Measurements from ENCODE around the gene PPP2R1B. TPM values are rescaled to one million over a fixed set of nuclear protein-coding genes. Genes with fewer than 3 reads are reported as not detected.

Gene PPP2R1B
- total RNA-seq, 1 donor from 2014 or later: 35.6 TPM

DNA sequence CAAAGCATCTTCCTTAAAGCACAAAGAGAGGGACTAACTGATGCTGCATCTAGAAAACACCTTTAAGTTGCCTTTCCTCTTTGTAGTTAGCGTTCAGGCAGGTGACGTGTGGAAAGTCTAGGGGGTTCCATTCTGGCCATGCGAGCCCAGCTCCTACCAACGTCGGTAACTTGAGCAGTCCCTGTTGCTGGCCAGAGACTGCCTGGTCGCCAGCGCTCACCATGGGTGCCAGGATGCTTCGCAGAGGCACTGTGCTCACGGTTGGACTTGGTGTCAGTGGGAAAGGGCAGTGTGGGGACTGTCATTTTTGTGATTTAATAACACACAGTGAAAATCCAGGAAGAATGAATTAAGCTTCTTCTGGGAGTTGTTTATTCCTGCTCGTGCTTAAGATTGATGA is 40.6 kb downstream of the PPP2R1B start:
- Histone ChIP-seq H3K36me3 (peaks cover 2 to 57% of the 10 kb centered on the region in 2 donors), H3K27ac (no peak overlapping the region), H3K4me3 (no peak overlapping the region), H3K27me3 (no peaks in the 10 kb centered on the region), H3K9me3 (no peaks in the 10 kb centered on the region), H3K4me1 (peaks cover 11% of the 10 kb centered on the region)
- intact Hi-C loops (cut with DNase I): no loop called here
- TF ChIP-seq POLR2A (IDR thresholded peaks at IDR 0.05) (no peak), POLR2AphosphoS5 (IDR thresholded peaks at IDR 0.05; ENCODE audit: insufficient read depth in 1 of 2, low read depth in 1 of 2) (no peak)
- TF ChIP-seq, protein P1, sequence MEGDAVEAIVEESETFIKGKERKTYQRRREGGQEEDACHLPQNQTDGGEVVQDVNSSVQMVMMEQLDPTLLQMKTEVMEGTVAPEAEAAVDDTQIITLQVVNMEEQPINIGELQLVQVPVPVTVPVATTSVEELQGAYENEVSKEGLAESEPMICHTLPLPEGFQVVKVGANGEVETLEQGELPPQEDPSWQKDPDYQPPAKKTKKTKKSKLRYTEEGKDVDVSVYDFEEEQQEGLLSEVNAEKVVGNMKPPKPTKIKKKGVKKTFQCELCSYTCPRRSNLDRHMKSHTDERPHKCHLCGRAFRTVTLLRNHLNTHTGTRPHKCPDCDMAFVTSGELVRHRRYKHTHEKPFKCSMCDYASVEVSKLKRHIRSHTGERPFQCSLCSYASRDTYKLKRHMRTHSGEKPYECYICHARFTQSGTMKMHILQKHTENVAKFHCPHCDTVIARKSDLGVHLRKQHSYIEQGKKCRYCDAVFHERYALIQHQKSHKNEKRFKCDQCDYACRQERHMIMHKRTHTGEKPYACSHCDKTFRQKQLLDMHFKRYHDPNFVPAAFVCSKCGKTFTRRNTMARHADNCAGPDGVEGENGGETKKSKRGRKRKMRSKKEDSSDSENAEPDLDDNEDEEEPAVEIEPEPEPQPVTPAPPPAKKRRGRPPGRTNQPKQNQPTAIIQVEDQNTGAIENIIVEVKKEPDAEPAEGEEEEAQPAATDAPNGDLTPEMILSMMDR (IDR thresholded peaks at IDR 0.05): no peak
- no peak for DNase-seq (ENCODE audit: extremely low spot score in 2 of 2)

DNA sequence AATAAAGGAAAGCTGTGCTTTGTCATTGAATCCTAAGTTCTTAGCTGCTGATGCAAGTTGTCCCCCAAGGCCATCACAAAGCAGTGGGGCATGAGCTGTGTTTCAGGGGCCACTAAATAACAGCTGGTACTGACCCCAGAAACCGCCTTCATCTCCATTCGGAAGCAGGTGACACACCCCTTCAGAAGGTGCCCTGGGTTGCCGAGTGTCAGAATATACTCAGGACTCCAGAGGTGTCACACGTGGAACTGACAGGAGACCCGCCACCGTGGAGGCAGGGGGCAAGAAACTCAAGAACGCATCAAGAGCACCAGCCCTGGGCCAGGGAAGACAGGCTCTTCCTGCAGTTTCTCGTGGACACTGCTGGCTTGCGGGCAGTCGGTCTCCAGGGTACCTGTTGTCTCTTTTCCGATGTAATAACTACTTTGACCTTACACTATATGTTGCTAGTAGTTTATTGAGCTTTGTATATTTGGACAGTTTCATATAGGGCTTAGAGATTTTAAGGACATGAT is 41.5 kb downstream of the PPP2R1B start:
- DNase-seq (ENCODE audit: extremely low spot score in 2 of 2): no peak

GRCh38 chr11:111723595-111723994 is 42.6 kb downstream of the PPP2R1B start:
- no peak for DNase-seq (ENCODE audit: extremely low spot score in 2 of 2)
- Histone ChIP-seq H3K4me1 (peaks cover 4% of the 10 kb centered on the region), H3K4me3 (no peak overlapping the region), H3K9me3 (no peaks in the 10 kb centered on the region), H3K36me3 (peaks cover 2 to 69% of the 10 kb centered on the region in 2 donors), H3K27me3 (no peaks in the 10 kb centered on the region), H3K27ac (no peak overlapping the region)
- intact Hi-C loops (cut with DNase I): no loop called here
- TF ChIP-seq POLR2A (IDR thresholded peaks at IDR 0.05) (no peak), POLR2AphosphoS5 (IDR thresholded peaks at IDR 0.05; ENCODE audit: insufficient read depth in 1 of 2, low read depth in 1 of 2) (no peak)
- TF ChIP-seq, protein P1 (IDR thresholded peaks at IDR 0.05): no peak

More for the DNA sequence above, 41.5 kb downstream of the PPP2R1B start:
- Histone ChIP-seq H3K9me3 (no peaks in the 10 kb centered on the region), H3K4me1 (peaks cover 4% of the 10 kb centered on the region), H3K27me3 (no peaks in the 10 kb centered on the region), H3K4me3 (no peak overlapping the region), H3K36me3 (peaks cover 2 to 66% of the 10 kb centered on the region in 2 donors), H3K27ac (no peak overlapping the region)
- intact Hi-C loops (cut with DNase I): no loop called here
- TF ChIP-seq, protein P1 (IDR thresholded peaks at IDR 0.05): no peak
- TF ChIP-seq POLR2AphosphoS5 (IDR thresholded peaks at IDR 0.05; ENCODE audit: insufficient read depth in 1 of 2, low read depth in 1 of 2) (no peak), POLR2A (IDR thresholded peaks at IDR 0.05) (no peak)

DNA sequence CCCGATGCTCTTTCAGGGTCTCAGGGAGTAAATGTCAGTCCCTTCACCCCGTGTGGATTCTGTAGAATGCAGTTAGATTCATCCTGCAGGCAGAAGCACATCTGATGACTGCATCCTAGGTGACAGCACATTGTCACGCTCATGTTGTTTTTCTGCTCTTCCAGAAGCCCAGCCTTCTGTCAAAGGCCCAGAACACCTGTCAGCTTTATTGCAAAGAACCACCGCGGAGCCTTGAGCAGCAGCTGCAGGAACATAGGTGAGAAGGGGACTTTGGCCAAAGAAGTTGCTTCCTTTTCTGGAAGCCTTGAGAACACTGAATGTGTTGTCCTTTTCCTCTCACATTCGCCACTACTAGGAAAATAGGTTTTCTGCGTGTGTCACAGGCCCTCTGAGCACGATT is 43.7 kb downstream of the PPP2R1B start:
- Histone ChIP-seq H3K9me3 (no peaks in the 10 kb centered on the region), H3K4me3 (no peak overlapping the region), H3K27ac (no peak overlapping the region), H3K27me3 (no peaks in the 10 kb centered on the region), H3K4me1 (peaks cover 15% of the 10 kb centered on the region), H3K36me3 (peaks cover 2 to 69% of the 10 kb centered on the region in 2 donors)
- no peak for TF ChIP-seq POLR2A (IDR thresholded peaks at IDR 0.05)
- TF ChIP-seq, protein P1 (IDR thresholded peaks at IDR 0.05): no peak
- TF ChIP-seq POLR2AphosphoS5 (IDR thresholded peaks at IDR 0.05; ENCODE audit: insufficient read depth in 1 of 2, low read depth in 1 of 2): no peak
- DNase-seq (ENCODE audit: extremely low spot score in 2 of 2): no peak
- intact Hi-C loops (cut with DNase I): no loop called here

- Histone ChIP-seq H3K36me3 (peaks cover 2 to 54% of the 10 kb centered on the region in 2 donors), H3K27ac (no peak overlapping the region), H3K27me3 (no peaks in the 10 kb centered on the region), H3K9me3 (no peaks in the 10 kb centered on the region), H3K4me1 (peaks cover 16% of the 10 kb centered on the region), H3K4me3 (no peak overlapping the region)
- intact Hi-C loops (cut with DNase I): no loop called here
- no peak for DNase-seq (ENCODE audit: extremely low spot score in 2 of 2)
- TF ChIP-seq, protein P1 (IDR thresholded peaks at IDR 0.05): no peak
- no peak for TF ChIP-seq POLR2A (IDR thresholded peaks at IDR 0.05)
- no peak for TF ChIP-seq POLR2AphosphoS5 (IDR thresholded peaks at IDR 0.05; ENCODE audit: insufficient read depth in 1 of 2, low read depth in 1 of 2)
Observed at GRCh38 chr11:111720801-111721494, 45.2 kb downstream of the PPP2R1B start.
